ENCODE results near the gene TUBGCP4.

Gene TUBGCP4

GRCh38 chr15:43346305-43346704 lies 24.6 kb upstream of the TUBGCP4 start:
- POLR2A ChIA-PET: no interaction called here
- CTCF ChIA-PET: interaction anchor here (0.6 kb wide), 1 partner anchor 69 kb away, joined by 3 read pairs; no protein-coding TSS in a partner anchor

DNA sequence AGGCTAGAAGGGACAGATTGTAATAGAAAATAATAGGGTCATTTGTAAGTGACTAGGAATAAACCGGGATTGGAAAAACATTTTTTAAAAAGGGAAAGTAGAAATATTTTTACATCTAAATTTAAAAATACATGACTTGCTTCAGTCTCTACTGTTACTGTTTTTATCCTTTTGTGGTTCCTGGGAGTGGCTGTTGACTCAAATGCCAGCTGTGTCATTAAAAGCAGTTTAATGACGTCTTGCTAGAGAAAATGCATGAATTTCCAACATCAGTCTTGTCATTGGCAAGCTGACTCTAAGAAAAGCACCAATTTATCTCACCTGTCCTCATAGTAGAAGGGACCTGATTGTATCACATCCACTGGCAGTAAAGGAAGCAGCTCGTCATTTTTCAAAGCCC lies 23.8 kb upstream of the TUBGCP4 start:
- ChIA-PET CTCF (interaction anchor here (0.6 kb wide), 1 partner anchor 68 kb away, joined by 3 read pairs; no protein-coding TSS in a partner anchor), POLR2A (no interaction called here)
- TF ChIP-seq, protein P1, sequence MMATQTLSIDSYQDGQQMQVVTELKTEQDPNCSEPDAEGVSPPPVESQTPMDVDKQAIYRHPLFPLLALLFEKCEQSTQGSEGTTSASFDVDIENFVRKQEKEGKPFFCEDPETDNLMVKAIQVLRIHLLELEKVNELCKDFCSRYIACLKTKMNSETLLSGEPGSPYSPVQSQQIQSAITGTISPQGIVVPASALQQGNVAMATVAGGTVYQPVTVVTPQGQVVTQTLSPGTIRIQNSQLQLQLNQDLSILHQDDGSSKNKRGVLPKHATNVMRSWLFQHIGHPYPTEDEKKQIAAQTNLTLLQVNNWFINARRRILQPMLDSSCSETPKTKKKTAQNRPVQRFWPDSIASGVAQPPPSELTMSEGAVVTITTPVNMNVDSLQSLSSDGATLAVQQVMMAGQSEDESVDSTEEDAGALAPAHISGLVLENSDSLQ (IDR thresholded peaks at IDR 0.05): no peak
- no peak for TF ChIP-seq L3MBTL2 (conservative IDR thresholded peaks at IDR 0.05)
- no peak for TF ChIP-seq TARDBP (IDR thresholded peaks at IDR 0.05)
- TF ChIP-seq ELF4 (IDR thresholded peaks at IDR 0.05): no peak
- no peak for DNase-seq (ENCODE audit: extremely low spot score)

More at GRCh38 chr15:43346305-43346704, 24.6 kb upstream of the TUBGCP4 start:
- TF ChIP-seq ZNF384 (IDR thresholded peaks at IDR 0.05) (no peak), FOXA1 (IDR thresholded peaks at IDR 0.05) (no peak), ELF4 (IDR thresholded peaks at IDR 0.05) (no peak), LEF1 (IDR thresholded peaks at IDR 0.05; ENCODE audit: borderline replicate concordance) (no peak), ARNT (IDR thresholded peaks at IDR 0.05) (no peak), CTBP1 (IDR thresholded peaks at IDR 0.05; ENCODE audit: borderline replicate concordance) (no peak), HDGF (IDR thresholded peaks at IDR 0.05; ENCODE audit: borderline replicate concordance) (no peak), SUZ12 (IDR thresholded peaks at IDR 0.05) (no peak), NFRKB (IDR thresholded peaks at IDR 0.05) (no peak), SP1 (IDR thresholded peaks at IDR 0.05) (no peak), BHLHE40 (IDR thresholded peaks at IDR 0.05; ENCODE audit: borderline replicate concordance) (no peak), FOXM1 (IDR thresholded peaks at IDR 0.05; ENCODE audit: borderline replicate concordance) (no peak), L3MBTL2 (conservative IDR thresholded peaks at IDR 0.05) (no peak), FOXK2 (IDR thresholded peaks at IDR 0.05) (no peak)
- TF ChIP-seq, protein P1 (IDR thresholded peaks at IDR 0.05): no peak
- no peak for DNase-seq (ENCODE audit: extremely low spot score)

DNA sequence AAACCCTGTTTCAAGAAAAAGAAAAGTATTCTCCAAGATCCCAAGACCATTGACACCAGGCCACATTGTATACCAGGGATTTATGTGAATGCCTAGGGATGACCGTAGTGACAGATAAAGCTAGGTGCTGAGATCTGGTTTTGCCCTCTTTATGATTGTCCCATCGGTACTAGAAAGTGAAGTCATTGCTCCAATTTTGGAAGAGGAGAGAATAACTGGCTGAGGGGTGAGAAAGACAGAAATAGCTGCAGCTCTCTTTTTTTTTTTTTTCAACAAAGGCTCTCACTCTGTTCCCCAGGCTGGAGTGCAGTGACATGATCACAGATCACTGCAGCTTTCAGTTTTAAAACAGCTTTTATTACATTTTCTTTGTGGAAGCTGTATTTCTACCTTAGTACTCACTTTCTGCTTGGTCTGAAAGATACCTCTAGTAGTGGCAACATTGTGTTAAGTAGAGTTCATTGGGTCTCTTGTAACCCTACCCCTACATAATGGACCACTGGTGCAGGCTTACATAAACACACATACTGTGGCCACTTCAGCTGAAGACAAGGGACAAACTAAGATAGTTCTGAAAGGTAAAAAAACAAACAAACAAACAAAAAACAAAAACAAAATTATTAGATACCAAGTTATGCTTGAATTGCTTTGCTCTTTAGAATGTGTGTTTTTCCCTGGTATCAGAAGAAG lies 18.1 kb upstream of the TUBGCP4 start:
- no peak for TF ChIP-seq LEF1 (IDR thresholded peaks at IDR 0.05; ENCODE audit: borderline replicate concordance)
- TF ChIP-seq, protein P1 (IDR thresholded peaks at IDR 0.05): no peak
- TF ChIP-seq ARNT (IDR thresholded peaks at IDR 0.05): no peak
- TF ChIP-seq SP1 (IDR thresholded peaks at IDR 0.05): no peak
- DNase-seq (ENCODE audit: extremely low spot score): no peak
- CTCF ChIA-PET: interaction anchor here (0.6 kb wide), 1 partner anchor 149 kb away, joined by 3 read pairs; no protein-coding TSS in a partner anchor
- POLR2A ChIA-PET: interaction anchor here (1.3 kb wide), 1 partner anchor 18 kb away, joined by 3 read pairs; the partner anchor contains the start of genes TUBGCP4 and ZSCAN29

GRCh38 chr15:43360821-43361220 lies 10.1 kb upstream of the TUBGCP4 start:
- POLR2A ChIA-PET: no interaction called here
- TF ChIP-seq L3MBTL2 (conservative IDR thresholded peaks at IDR 0.05): no peak
- TF ChIP-seq LEF1 (IDR thresholded peaks at IDR 0.05; ENCODE audit: borderline replicate concordance): no peak
- TF ChIP-seq HDGF (IDR thresholded peaks at IDR 0.05; ENCODE audit: borderline replicate concordance): no peak
- TF ChIP-seq BHLHE40 (IDR thresholded peaks at IDR 0.05; ENCODE audit: borderline replicate concordance): no peak
- TF ChIP-seq, protein P1 (IDR thresholded peaks at IDR 0.05): no peak
- no peak for TF ChIP-seq FOXM1 (IDR thresholded peaks at IDR 0.05; ENCODE audit: borderline replicate concordance)
- TF ChIP-seq TARDBP (IDR thresholded peaks at IDR 0.05): no peak
- no peak for TF ChIP-seq FOXA1 (IDR thresholded peaks at IDR 0.05)
- DNase-seq (ENCODE audit: extremely low spot score): no peak
- CTCF ChIA-PET: no interaction called here

GRCh38 chr15:43361313-43361903 lies 9.5 kb upstream of the TUBGCP4 start:
- DNase-seq (ENCODE audit: extremely low spot score): no peak
- TF ChIP-seq, protein P1 (IDR thresholded peaks at IDR 0.05): no peak
- TF ChIP-seq L3MBTL2 (conservative IDR thresholded peaks at IDR 0.05) (no peak), CTBP1 (IDR thresholded peaks at IDR 0.05; ENCODE audit: borderline replicate concordance) (no peak), NFRKB (IDR thresholded peaks at IDR 0.05) (no peak), ELF4 (IDR thresholded peaks at IDR 0.05) (no peak), ZNF384 (IDR thresholded peaks at IDR 0.05) (no peak), ARNT (IDR thresholded peaks at IDR 0.05) (no peak), FOXM1 (IDR thresholded peaks at IDR 0.05; ENCODE audit: borderline replicate concordance) (no peak), SUZ12 (IDR thresholded peaks at IDR 0.05) (no peak), BHLHE40 (IDR thresholded peaks at IDR 0.05; ENCODE audit: borderline replicate concordance) (no peak), LEF1 (IDR thresholded peaks at IDR 0.05; ENCODE audit: borderline replicate concordance) (no peak), TARDBP (IDR thresholded peaks at IDR 0.05) (no peak), HDGF (IDR thresholded peaks at IDR 0.05; ENCODE audit: borderline replicate concordance) (no peak), FOXA1 (IDR thresholded peaks at IDR 0.05) (no peak)
- ChIA-PET CTCF (no interaction called here), POLR2A (no interaction called here)
